CD14-positive monocyte (primary cell): ENCODE data around the gene MFRP. TPM values are rescaled to one million over a fixed set of nuclear protein-coding genes. Genes with fewer than 3 reads are reported as not detected.
A peak's percentile ranks its signal among the peaks of the same experiment; 100 is the strongest.

Experiments used
- DNase-seq, 3 donors: peaks; one replicate each; pipeline ENCODE4 v3.0.0-alpha.2; 2011 to 2022
- H2AFZ ChIP-seq: 2 replicates; pipeline ENCODE4 v1.6.0; 2012; ENCODE audit warnings: mild to moderate bottlenecking, low read depth, low read length, inconsistent platforms; ENCODE audit not compliant: insufficient read depth, poor library complexity, severe bottlenecking
- H3K27ac ChIP-seq, 2 donors: 1 replicate in 1 of 2; 2 replicates in 1 of 2; pipeline ENCODE4 v1.5.1; 2012 to 2013; ENCODE audit warnings: low read length in 2 of 2, control low read depth in 1 of 2, inconsistent platforms in 1 of 2, low read depth in 1 of 2, mild to moderate bottlenecking in 1 of 2
- H3K27me3 ChIP-seq, 2 donors: one replicate each; pipeline versions ENCODE4 v1.6.0 to v1.6.1; 2011 to 2013; ENCODE audit warnings: low read length in 2 of 2; ENCODE audit not compliant: control insufficient read depth in 2 of 2, insufficient read depth in 2 of 2
- H3K36me3 ChIP-seq, 2 donors: replicated peaks in 1 of 2; 1 replicate in 1 of 2; 2 replicates in 1 of 2; pipeline versions ENCODE4 v1.5.1 to v1.6.1; 2012 to 2013; ENCODE audit warnings: low read length in 2 of 2, control low read depth in 1 of 2, inconsistent platforms in 1 of 2, mild to moderate bottlenecking in 1 of 2; ENCODE audit not compliant: insufficient read depth in 2 of 2, control insufficient read depth in 1 of 2
- H3K4me1 ChIP-seq, 2 donors: 1 replicate in 1 of 2; 2 replicates in 1 of 2; pipeline versions ENCODE4 v1.5.1 to v1.6.1; 2012 to 2013; ENCODE audit warnings: low read length in 2 of 2, control low read depth in 1 of 2, inconsistent platforms in 1 of 2, mild to moderate bottlenecking in 1 of 2, moderate library complexity in 1 of 2; ENCODE audit not compliant: insufficient read depth in 2 of 2, control insufficient read depth in 1 of 2
- H3K4me2 ChIP-seq: replicated peaks from 2 replicates; pipeline ENCODE3; 2012; ENCODE audit warnings: low read length, moderate library complexity, mild to moderate bottlenecking; ENCODE audit not compliant: poor library complexity, severe bottlenecking; ENCODE audit errors: extremely low read depth
- H3K4me3 ChIP-seq, 3 experiments: fragments of 200-600 bp in 1 of 3; sonication (generic) in 1 of 3; replicated peaks in 1 of 3; 1 replicate in 2 of 3; 2 replicates in 1 of 3; pipeline ENCODE4 v1.5.1; 2011 to 2013; ENCODE audit warnings: low read length in 3 of 3, mild to moderate bottlenecking in 3 of 3, control low read depth in 2 of 3, low read depth in 2 of 3, inconsistent platforms in 1 of 3, moderate library complexity in 1 of 3
- H3K79me2 ChIP-seq: 2 replicates; pipeline ENCODE4 v1.6.0; 2012; ENCODE audit warnings: mild to moderate bottlenecking, control low read depth, inconsistent platforms, low read length, moderate library complexity; ENCODE audit not compliant: insufficient read depth
- H3K9ac ChIP-seq: 2 replicates; pipeline ENCODE4 v1.6.0; 2017; ENCODE audit warnings: low read length, mild to moderate bottlenecking; ENCODE audit not compliant: insufficient read depth, poor library complexity, severe bottlenecking
- H3K9me3 ChIP-seq, 2 donors: replicated peaks in 1 of 2; 1 replicate in 1 of 2; 2 replicates in 1 of 2; pipeline versions ENCODE4 v1.5.1 to v1.6.1; 2012 to 2013; ENCODE audit warnings: low read length in 2 of 2, control low read depth in 1 of 2; ENCODE audit not compliant: control insufficient read depth in 1 of 2, insufficient read depth in 1 of 2
- H4K20me1 ChIP-seq: 2 replicates; pipeline ENCODE4 v1.6.0; 2012; ENCODE audit warnings: mild to moderate bottlenecking, low read length, control low read depth, moderate library complexity; ENCODE audit not compliant: insufficient read depth
- H3K27ac Mint-ChIP-seq, 7 donors: one replicate each; pipeline ENCODE4 v1.8.0; 2020; ENCODE audit warnings: mild to moderate bottlenecking in 7 of 7, mixed read lengths in 7 of 7, moderate library complexity in 6 of 7, inconsistent platforms in 2 of 7
- H3K27me3 Mint-ChIP-seq, 3 donors: one replicate each; pipeline ENCODE4 v1.8.0; 2021 to 2022; ENCODE audit warnings: low read depth in 3 of 3, mild to moderate bottlenecking in 3 of 3, mixed read lengths in 3 of 3, moderate library complexity in 3 of 3, inconsistent platforms in 1 of 3
- H3K36me3 Mint-ChIP-seq, 2 donors: one replicate each; pipeline ENCODE4 v1.8.0; 2020; ENCODE audit warnings: mixed read lengths in 2 of 2, inconsistent platforms in 1 of 2, mild to moderate bottlenecking in 1 of 2
- H3K4me1 Mint-ChIP-seq: one replicate; pipeline ENCODE4 v1.8.0; 2020; ENCODE audit warnings: mild to moderate bottlenecking, mixed read lengths
- H3K4me3 Mint-ChIP-seq, 2 donors: one replicate each; pipeline ENCODE4 v1.8.0; 2020; ENCODE audit warnings: mild to moderate bottlenecking in 2 of 2, mixed read lengths in 2 of 2, moderate library complexity in 1 of 2
- H3K9me3 Mint-ChIP-seq, 7 donors: one replicate each; pipeline ENCODE4 v1.8.0; 2020 to 2022; ENCODE audit warnings: mixed read lengths in 7 of 7, mild to moderate bottlenecking in 6 of 7, moderate library complexity in 6 of 7, inconsistent platforms in 2 of 7
- WGBS: methylation state at CpG from one replicate; pipeline ENCODE4 v1.1.5; 2013; ENCODE audit warnings: missing lambda C conversion rate; ENCODE audit not compliant: insufficient coverage; 5-methylcytosine and 5-hydroxymethylcytosine counted together
- intact Hi-C, 2 donors: fragments of 100-400 bp; cut with micrococcal nuclease; formaldehyde crosslinking; loops; one replicate each; pipeline versions ENCODE4 v1.15.0 to v1.15.1; 2023
- polyA plus RNA-seq, 3 donors: library from polyadenylated mRNA; depleted of rRNA in 1 of 3; unstranded in 2 of 3; stranded (reverse) in 1 of 3; fragments of 300-500 nt in 2 of 3; fragments of >200 nt in 1 of 3; fragmentation: Illumina TruSeq in 2 of 3; gene quantifications; 1 replicate in 2 of 3; 2 replicates in 1 of 3; pipeline ENCODE4 v1.2.3, GENCODE V29; 2012 to 2021
- TF ChIP-seq, protein P1 (sequence below): fragments of 200-600 bp; IDR thresholded peaks from one replicate; pipeline ENCODE4 v1.8.0; 2022; ENCODE audit warnings: antibody characterized with exemption, mild to moderate bottlenecking

MFRP gene
- polyA plus RNA-seq, 3 donors, result not detected

DNA sequence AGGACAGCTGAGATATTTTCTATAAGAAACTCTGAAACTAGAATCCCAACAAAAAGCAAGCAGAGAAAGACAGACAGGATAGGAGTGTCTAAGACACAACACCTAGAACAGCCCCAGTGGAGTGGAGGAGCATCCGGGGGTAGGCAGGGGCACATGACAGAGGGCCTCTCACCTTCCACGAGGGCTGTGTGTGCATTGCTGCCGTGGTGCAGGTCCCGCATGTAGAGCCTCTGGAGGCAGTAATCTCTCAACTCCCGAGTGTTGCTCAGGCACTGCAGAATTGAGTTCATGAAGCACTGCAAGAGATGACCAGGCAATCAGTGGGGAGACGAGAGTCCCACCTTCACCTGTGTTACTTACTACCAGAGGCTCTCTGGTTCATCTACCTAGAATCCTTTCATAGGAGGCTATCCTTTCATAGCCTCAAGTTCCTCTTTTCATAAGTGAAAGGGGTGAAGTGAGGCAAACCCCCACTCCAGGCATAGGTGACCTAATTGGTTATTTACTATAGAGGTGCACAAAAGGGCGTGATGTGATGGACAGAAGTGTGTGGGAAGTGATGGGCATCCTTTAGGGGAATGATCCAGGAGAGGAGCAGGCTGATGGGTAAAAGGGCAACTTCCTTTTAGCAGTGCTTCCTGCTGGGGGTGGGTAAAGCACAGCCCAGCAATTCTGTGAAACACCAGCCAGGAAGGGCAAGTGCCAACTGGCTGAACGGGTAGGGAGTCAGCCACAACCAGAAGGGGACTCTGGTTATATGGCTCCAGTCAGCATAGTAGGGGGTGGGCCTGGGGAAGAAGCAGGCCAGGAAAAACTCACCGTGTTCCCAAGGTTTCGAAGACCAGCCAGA, 13.1 kb upstream of the MFRP start:
- H3K9ac ChIP-seq, result no peak overlapping the region
- Mint-ChIP-seq H3K4me1 (peaks cover 17% of the 10 kb centered on the region), H3K27ac (no peak overlapping the region), H3K36me3 (peaks cover 2% of the 10 kb centered on the region in 2 donors), H3K27me3 (peaks cover 43 to 65% (median 51%) of the 10 kb centered on the region in 3 donors), H3K4me3 (no peak overlapping the region), H3K9me3 (peaks cover 0 to 3% (median 2%) of the 10 kb centered on the region in 7 donors)
- H3K9me3 ChIP-seq, result no peaks in the 10 kb centered on the region
- intact Hi-C loops, result no loop called here
- peak in 1 of 3 donors; percentile 8 for DNase-seq
- no peak overlapping the region for H3K27ac ChIP-seq
- no peaks in the 10 kb centered on the region for H3K36me3 ChIP-seq
- peaks cover 27 to 42% of the 10 kb centered on the region in 2 donors for H3K27me3 ChIP-seq
- no peak overlapping the region for H3K4me3 ChIP-seq
- H3K4me2 ChIP-seq, result no peak overlapping the region
- H4K20me1 ChIP-seq, result no peaks in the 10 kb centered on the region
- 78% methylated on average over 7 of the region's 10 CpGs for WGBS
- no peaks in the 10 kb centered on the region for H3K79me2 ChIP-seq
- TF ChIP-seq, protein P1, sequence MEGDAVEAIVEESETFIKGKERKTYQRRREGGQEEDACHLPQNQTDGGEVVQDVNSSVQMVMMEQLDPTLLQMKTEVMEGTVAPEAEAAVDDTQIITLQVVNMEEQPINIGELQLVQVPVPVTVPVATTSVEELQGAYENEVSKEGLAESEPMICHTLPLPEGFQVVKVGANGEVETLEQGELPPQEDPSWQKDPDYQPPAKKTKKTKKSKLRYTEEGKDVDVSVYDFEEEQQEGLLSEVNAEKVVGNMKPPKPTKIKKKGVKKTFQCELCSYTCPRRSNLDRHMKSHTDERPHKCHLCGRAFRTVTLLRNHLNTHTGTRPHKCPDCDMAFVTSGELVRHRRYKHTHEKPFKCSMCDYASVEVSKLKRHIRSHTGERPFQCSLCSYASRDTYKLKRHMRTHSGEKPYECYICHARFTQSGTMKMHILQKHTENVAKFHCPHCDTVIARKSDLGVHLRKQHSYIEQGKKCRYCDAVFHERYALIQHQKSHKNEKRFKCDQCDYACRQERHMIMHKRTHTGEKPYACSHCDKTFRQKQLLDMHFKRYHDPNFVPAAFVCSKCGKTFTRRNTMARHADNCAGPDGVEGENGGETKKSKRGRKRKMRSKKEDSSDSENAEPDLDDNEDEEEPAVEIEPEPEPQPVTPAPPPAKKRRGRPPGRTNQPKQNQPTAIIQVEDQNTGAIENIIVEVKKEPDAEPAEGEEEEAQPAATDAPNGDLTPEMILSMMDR, result no peak
- peaks cover 7 to 21% of the 10 kb centered on the region in 2 donors for H3K4me1 ChIP-seq
- no peak overlapping the region for H2AFZ ChIP-seq

DNA sequence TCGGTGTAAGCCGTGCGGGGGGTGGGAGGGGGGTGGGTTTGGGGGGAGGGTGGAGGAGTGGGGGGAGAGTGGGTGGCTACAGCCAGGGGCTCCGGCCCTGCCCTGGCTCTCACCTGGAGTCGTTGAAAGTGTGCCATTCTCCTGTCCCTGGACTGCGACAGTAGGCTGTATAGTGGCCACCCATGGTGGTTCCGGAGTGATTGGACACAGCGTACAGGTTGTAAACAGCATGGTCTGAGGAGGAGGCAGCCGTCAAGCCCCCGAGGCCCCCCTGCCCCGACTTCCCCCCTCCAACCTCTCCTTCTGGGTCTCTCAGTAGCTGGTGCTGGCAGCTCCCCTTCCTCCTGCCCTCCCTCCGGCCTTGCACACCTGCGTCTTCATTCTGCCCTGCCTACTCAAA, 10.6 kb upstream of the MFRP start:
- peak overlapping the region in 2 of 7 donors; percentile 63 to 83 for H3K27ac Mint-ChIP-seq
- H4K20me1 ChIP-seq, result no peaks in the 10 kb centered on the region
- H3K4me2 ChIP-seq, result peak overlapping the region; percentile 99

More for the DNA sequence above, 10.6 kb upstream of the MFRP start:
- Histone ChIP-seq H3K9ac (no peak overlapping the region), H3K79me2 (no peaks in the 10 kb centered on the region), H3K36me3 (no peaks in the 10 kb centered on the region), H3K4me3 (peak overlapping the region in 1 of 3 experiments; percentile 81), H3K9me3 (no peaks in the 10 kb centered on the region), H2AFZ (peak overlapping the region; percentile 95), H3K27me3 (peaks cover 13 to 28% of the 10 kb centered on the region in 2 donors), H3K27ac (no peak overlapping the region), H3K4me1 (peaks cover 0 to 7% of the 10 kb centered on the region in 2 donors)
- WGBS, result 35% methylated on average over 4 of the region's 13 CpGs
- H3K4me1 Mint-ChIP-seq, result peaks cover 11% of the 10 kb centered on the region
- no peak for DNase-seq
- intact Hi-C loops, result loop anchor here (2.0 kb wide), 2 partner anchors 116 to 118 kb away; no protein-coding TSS in a partner anchor
- H3K9me3 Mint-ChIP-seq, result peaks cover 0 to 2% (median 0%) of the 10 kb centered on the region in 7 donors
- peaks cover 29 to 53% (median 32%) of the 10 kb centered on the region in 3 donors for H3K27me3 Mint-ChIP-seq
- H3K36me3 Mint-ChIP-seq, result no peaks in the 10 kb centered on the region
- peak overlapping the region; percentile 41 to 67 for H3K4me3 Mint-ChIP-seq
- TF ChIP-seq, protein P1, result no peak
